Measurements from ENCODE around the gene CFAP97D2.

CFAP97D2 gene

DNA sequence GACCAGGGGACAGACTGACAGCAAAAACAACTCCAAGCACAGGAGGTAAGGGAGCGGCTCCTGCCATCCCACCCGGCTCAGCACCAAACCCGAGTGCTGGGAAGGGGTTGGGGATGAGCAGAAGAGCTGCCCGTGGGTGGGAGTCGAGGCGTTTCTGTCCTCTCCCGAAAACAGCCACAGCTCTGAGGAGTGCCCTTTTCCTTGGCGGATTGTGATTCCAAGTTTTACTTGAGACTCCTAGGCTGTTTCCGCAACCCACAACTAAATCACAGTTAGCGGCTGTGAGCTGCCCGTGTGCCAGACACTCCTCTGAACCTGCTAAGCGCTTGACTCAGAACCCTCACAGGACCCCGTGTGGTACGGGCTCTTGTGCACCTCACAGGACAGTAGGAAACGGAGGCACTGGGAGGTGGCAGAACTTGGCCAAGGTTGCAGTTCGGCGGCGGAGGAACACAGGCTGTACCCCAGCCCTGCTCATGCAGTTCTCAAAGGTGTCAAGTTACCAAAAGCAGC, 21.4 kb downstream of the CFAP97D2 start:
- no peak for DNase-seq

DNA sequence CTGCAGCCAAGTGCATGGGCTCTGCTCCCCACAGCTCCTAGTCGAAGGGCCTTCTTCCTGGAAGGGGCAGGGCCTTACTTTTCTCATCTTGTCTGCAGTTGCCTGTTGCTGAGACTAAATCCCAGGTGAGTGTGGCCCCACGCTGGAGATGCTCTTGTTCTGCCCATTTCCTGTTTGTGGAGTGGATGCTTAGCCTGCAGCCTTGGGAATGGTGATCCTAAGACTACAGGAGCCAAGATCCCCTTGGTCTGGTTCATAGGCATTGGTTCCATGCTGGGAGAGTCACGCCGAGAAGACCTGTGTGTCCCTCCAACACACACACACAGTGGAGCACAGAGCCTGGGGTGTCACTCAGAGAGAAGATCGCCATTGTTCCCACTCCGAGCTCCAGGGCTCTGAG, 23.5 kb downstream of the CFAP97D2 start:
- no peak for DNase-seq

DNA sequence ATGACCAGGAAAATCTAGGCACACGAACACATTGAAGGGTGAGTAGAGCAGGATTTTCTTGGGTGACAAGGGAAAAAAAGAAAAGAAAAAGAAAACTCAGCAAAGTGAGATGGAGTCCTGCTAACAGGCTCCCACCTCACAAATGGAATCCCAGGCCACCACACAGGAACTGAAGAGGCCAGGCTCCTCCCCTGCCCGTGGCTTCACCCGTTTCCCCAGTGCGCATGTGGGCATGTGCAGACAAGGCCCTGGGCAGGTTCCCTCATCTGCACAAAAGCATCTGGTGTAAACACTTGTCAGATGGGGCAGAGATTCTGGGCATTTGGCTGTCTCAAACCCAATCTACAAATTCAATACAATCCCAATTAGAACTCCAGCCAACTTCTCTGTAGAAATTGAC, 24.5 kb downstream of the CFAP97D2 start:
- DNase-seq, result no peak

DNA sequence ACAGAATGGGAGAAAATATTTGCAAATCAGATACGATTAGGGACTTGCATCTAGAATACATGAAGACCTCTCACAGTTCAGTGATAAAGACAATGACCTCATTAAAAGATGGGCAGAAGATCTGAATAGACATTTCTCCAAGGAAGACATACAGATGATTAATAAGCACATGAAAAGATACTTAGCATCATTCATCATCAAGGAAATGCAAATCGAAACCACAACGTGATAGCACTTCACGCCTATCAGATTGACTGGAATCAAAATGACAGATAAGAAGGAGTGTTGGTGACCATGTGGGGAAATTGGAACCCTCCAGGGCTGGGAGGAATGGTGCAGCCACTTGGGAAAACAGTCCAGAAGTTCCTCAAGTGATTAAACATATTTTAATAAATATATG, 25.8 kb downstream of the CFAP97D2 start:
- no peak for DNase-seq

DNA sequence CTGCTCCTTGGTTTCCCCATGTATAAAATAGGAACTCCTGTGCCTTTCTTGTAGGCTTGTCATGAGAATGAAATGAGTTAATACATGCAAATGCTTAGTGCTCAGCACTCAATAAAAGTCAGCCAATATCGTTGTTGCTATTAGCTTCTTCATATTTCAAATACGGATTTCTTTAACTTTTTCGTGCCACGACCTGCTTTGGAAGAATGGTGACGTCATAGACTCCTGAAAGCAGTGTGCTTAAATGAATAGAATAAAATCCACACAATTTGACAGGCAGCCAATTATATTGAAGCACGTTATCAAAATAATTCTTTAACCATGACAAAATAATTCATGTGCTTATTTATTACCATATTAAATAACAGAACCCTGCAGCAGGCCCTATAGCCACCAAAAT, 29.1 kb downstream of the CFAP97D2 start:
- DNase-seq, result no peak

DNA sequence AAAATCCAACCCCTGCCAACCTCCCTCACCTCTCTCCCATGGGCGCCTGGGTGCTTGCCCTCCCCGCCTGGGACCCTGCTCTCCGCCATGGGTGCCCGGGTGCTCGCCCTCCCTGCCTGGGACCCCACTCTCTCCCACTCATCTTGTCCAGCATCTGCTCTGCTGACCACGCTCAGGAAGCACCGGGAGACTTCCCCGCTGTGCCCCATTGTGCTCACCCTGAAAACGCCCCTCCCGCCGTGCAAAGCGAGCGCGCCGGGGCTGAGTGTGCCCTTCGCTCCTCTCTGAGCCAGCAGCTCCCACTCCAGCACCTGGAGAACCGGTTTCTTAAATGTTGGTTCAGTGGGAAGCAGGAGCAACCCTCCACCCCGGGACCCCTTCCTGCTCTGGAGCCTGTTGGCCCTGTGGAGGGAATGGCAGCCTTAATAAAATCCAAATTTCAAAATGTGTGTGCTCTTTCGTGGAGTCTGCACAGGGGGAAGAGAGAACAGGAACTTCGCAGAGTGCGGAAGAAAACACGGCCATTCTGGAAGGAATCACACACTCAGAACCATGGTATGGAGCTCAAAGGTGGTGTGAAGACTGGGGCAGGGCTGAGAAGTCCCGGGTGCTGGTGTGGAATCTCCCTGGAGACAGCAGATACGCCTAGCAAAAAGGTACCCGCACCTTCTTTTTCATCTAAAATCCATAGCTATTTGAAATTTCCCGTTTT, 32.5 kb downstream of the CFAP97D2 start:
- no peak for DNase-seq

DNA sequence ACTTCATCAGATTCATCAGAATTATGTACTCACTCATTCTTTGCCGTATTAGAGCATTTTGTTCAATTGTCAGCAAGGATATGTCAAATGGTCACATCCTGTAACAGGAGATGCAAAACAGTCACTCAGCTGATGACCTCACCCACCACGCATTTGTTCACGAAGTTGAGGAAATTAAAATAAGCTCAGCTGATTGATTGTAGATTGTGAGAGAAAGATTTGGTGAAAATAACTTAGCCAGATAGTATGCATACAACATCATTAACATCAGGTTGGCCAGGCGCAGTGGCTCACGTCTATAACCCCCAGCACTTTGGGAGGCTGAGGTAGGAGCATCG, 33.1 kb downstream of the CFAP97D2 start:
- DNase-seq, result no peak

DNA sequence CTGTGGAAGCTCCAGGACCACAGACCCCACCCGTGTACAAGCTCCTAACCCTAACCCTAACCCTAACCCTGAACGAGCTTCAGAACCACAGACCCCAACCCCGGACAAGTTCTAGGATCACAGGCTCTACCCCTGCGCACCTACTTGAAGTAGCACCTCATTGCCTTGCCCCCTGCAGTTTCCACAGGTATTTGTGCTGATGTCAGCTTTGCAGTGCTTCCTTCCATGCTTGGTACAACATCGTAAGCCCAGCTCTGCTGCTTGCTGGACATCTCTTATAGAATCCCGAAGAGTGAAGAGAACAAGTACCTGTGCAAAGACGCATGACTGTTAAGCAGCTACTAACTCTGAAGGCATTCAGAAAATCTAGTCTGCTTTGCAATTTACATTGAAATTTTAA, 34.9 kb downstream of the CFAP97D2 start:
- DNase-seq, result no peak

DNA sequence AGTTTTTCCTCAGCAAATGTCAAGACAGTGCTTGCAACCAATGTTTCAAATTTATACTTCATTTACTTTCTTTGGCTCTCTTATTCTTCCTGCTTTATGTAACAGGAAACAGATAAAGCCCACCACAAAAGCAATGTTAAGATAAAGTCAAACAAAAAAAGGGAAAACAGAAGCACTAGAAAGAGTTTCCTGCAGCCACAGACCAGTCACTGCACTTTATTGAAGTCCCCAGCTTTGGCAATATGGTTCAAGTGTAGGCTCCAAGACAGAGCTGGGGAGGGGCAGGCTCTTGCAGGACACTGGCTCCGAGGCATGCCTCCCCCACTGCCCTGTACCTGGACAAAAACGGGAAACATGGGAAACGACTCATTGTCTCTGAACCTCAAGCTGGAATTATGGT, 40.3 kb downstream of the CFAP97D2 start:
- peak in 1 of 2 experiments; percentile 17 for DNase-seq

DNA sequence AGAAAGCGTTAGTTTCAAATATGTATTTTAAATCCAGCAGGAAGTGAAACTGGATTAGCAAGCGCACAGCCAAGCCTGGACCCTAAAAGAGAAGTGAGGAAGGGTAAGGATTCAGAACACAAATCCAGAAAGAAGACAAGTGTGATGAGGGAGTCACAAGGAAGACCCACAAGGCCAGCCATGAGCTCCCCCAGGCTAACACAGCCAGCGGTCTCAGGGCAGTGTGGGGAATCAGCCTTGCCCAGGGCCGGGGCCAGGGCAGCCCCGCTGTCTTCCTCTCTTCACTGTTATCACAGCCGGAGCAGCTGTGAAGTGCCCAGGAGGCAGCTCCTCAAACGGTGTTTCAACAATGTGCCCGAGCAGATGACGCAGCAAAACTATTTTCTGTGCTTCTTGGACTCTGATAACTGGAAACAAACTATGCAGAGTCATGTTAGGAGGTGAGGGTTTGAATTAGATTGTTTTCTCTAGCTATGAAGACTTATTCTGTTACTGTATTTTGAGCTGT, 43.5 kb downstream of the CFAP97D2 start:
- DNase-seq, result no peak

DNA sequence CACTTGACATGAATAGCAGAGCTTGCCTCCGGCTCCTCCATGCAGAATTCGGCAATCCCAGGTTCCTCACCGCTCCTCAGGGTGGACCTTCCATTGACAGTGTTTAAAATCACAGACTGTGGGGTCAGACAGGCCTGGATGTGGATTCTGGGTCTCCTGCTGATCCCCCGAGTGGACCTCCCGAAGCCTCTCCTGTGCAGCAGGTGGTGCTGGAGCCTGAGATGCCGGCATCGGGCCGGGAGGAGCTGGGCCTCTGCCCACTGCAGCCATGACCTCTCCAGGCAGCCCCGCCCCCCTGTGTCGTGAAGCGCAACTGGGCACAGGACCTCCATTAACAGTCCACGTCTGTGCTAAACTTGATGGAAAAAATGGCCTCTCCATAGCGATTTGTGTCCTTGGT, 45.1 kb downstream of the CFAP97D2 start:
- no peak for DNase-seq

DNA sequence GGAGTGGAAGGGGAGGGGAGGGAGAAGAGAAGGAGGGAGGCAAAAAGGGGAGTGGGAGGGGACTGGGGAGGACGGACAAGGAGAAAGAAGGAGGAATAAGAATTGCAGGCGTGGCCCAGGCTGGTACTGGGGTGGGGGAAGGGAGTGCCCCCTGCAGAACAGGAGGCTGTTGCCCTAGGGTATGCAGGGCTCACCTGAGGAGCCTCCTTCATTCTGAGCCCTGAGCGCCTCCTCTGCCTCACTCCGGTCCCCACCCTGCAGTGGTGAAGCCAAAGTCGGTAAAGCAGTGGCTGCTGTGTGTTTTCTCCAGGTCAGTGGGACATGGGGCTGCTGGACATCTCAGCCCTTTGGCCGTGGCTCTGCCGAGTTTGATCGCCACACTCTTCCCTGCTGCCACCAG, 46.6 kb downstream of the CFAP97D2 start:
- no peak for DNase-seq

DNA sequence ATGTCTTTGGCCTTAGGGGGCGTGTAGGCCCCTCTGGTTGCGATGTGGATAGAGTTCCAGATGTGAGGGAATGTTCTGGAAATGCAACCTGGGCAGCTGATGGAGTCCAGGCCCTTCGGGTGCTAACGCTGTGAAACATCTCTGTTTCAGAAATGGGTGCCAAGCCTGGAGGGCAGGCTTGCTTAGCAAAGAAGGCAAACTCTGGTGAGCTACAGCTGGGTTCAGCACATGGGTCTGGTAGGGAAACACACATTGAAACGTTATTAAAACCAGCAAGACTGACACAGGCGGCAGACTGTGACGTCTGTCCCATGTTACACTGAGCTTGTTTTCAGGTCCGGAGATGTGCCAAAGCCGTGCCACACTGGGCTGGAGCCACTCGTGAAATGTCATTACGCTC, 47.0 kb downstream of the CFAP97D2 start:
- no peak for DNase-seq

DNA sequence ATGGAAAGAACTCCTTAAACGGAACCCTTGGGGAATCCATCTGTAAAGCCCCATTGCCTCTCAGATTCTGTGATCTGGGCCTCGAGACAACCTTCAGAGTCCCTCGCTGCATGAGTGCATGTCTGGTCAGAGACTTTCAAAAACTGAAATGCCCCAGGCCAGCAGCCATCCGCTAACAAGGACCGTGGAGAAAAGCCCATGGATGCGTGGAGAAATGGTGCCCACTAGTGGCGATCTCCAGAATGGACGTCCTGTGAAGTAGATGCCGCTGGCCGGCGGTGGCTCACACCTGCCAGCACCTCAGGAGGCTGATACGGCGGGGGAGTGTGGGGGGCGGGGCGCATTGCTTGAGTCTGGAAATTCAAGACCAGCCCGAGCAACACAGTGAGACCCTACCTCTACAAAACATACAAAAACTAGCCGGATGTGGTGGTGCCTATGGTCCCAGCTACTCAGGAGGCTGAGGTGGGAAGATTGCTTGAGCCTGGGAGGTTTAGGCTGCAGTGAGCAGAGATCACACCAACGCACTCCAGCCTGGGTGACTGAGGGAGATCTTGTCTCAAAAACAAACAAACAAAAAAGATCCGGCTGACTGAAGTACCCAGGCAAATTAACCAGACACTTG, 47.8 kb downstream of the CFAP97D2 start:
- peak; percentile 64 to 77 for DNase-seq

DNA sequence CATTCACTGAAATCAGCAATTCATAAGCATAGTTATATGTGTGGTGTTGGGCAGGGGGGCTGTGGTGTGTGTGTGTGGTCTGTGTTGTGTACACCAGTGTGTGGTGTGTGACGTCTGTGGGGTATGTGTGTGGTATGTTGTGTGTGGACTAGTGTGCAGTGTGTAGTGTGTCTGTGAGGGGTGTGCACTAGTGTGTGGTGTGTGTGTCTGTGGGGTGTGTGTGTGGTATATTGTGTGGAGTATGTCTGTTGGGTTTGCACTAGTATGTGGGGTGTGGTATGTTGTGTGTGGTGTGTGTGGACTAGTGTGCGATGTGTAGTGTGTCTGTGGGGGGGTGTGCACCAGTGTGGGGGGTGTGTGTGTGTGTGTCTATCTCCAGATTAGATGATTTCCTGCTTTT, 48.5 kb downstream of the CFAP97D2 start:
- no peak for DNase-seq

DNA sequence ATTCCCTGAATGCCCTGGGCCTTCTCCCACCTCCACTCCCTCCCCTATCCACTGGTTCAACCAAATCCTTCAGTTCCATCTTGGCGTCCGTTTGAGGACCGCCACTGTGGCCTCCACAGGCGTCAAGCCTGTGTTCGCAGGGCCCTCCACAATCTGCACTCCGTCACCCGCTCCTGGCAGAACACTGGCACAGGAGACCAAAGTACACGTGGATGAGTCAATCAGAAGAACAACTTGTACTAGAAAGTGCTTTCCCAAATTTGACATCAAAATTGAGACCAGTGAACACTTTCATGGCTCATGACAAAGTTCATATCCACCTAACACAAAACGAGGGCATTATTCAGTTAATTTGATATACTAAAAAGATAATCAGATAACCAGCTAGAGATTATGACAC, 49.1 kb downstream of the CFAP97D2 start:
- no peak for DNase-seq

DNA sequence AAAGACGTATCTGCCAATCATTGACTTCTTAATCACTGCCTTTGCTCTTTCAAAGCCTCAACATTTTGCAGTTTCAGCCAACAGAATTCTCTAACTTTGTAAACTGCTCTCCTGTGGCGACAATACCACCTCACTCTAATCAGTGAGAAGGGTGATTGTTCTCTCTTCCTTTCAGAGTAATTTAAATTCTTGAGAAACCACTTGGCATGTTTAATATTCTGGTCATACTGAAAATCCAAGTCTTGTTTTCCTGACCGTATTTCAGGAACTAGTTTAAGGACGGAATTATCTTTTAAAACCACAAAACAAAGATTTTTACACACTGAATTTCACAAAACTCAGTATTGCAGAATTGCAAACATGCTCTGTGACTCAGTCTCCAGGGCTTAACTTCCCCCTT, 50.4 kb downstream of the CFAP97D2 start:
- DNase-seq, result no peak

DNA sequence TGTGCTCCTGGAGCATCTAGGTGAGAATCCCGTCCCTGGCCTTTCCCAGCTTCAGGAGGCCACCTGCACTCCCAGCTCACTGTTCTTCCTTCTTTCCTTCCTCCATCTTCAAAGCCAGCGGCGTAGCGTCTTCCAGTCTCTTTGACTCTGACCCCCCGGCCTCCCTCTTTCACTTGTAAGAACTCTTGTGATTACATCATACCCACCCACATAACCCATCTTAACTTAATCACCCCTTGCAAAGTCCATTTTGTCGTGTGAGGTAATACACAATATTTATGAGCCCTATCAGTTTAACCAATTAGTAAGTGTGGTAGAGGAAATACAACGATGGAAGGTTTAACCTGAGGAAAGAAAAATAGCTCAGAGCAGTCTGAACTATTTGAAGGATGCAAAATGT, 51.1 kb downstream of the CFAP97D2 start:
- DNase-seq, result no peak

DNA sequence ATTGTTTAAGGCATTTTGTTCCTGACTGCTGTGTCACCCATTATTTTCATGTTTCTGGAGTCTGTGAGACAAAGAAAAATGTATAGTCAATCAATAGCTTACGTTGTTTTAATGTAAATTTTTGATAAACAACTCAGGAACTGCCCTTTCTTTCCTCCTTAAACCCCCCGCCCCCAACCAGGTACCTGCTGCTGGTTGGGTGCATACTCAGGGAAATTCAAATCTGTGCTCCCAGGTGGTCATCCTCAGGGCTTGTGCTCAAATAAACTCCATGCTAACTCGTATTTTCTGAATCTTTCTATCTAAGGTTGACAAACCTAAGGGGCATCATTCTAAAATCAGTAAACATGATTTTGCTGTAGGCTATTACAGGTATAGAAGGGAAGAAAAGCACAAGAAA, 51.5 kb downstream of the CFAP97D2 start:
- DNase-seq, result no peak

DNA sequence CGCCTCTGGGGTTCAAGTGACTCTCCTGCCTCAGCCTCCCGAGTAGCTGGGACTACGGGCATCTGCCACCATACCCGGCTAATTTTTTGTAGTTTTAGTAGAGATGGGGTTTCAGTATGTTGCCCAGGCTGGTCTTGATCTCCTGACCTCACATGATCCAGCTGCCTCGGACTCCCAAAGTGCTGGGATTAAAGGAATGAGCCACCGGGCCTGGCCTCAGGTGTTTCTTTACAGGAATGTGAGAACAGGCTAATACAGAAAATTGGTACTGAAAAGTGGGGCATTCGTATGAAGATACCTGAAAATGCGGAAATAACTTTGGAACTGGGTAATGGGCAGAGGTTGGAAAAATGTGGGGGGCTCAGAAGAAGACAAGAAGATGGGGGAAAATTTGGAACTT, 52.8 kb downstream of the CFAP97D2 start:
- no peak for DNase-seq

DNA sequence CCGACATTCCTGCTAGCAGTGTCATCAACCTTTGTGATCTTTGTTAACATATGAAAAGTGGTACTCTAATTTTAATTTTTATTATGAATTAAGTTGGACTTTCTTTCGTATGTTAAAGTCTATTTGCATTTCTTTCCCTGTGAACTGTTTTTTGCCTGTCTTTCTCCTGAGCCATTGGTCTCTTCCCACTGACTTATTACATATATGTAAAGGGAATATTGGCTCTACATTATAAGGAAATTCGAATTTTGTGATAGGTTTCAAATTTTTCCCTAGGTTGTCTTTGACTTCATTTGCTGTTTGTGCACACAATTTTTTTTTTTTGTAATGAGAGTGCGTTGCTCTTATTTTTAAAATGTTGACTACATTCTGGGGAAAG, 55.2 kb downstream of the CFAP97D2 start:
- no peak for DNase-seq

DNA sequence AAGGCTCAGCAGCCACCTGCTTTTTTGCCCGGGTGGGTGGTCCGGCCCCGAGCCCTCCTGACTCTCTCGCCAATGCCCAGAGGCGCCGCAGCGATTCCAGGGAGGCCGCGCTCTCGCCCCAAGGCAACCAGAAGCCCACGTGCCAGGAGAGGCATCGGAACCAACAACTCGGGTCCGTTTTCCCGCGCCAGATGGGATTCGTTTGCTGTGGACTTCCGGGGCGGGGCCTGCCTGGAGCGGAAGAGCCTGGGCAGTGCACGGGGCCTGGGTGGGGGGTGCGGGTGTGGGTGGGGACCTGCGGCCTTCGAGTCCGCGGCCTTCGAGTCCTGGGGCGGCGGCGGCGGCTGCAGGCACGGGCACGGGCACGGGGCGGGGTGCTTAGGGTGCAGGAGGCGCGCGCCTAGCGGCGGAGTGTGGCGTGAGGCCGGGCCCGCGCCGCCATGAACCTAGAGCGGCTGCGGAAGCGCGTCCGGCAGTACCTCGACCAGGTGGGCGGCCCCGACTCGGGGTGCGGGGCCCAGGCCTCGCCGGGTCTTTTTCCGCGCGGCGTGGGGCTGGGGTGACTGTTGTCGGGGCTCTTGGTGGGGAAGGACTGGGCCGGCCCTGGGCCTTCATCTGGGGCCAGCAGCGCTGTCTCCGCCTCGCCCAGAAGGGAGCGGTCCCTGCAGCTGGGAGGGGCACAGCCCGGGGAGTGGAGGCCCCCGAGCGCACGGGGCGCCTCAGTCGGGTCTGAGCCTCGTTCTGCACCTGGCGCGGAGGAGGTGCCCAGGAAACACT, 55.8 kb downstream of the CFAP97D2 start, which contains the start of gene CDC16:
Gene CDC16 (plus strand): TSS at position 253 of the 777 bp plus-strand sequence. CDS start 188 bp downstream, at position 441.
- DNase-seq, result peak; percentile 86 to 88

DNA sequence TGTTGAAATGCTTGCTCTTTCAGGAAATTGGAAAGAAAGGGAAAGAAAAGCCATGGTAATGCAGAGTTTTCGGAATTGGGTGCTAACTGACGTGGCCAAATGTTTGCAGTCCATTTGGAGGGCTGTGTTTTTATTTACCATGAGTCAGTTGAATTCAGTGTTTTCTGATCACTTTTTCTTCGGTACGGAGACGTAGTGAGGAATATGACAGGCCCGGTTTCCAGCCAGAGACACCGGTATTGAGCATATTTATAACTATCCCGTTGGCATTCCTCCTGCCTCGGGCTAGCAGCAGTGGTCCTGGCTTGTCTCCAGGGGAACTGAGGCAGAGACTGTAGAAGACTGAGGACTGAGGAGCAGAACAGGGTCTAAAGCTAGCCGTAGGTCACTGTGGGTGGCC, 56.6 kb downstream of the CFAP97D2 start:
- DNase-seq, result no peak

DNA sequence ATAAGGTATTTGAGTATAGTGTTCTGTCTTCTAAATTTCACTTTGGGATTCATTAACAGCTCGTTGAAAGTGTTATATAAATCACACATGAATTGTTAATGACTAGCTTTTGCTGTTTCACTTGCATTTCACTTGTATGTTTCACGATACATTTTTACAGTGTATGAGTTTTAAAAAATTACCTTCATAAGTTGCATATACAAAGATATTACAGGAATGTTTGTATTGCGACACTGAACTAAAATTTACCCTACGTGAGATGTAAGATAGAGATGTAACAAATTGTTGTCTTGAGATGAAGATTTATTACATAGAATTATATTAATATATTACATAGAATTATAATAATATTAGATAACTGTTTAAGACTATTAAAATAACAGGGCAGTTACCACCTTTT, 57.2 kb downstream of the CFAP97D2 start:
- no peak for DNase-seq
